HCT116 (cell line): ENCODE results near the gene DIPK1B. TPM values are rescaled to one million over a fixed set of nuclear protein-coding genes. Genes with fewer than 3 reads are reported as not detected.

Source experiments
- ATAC-seq: fragments of 200-7000 bp; cut with Tn5 transposase; 2 replicates; pipeline ENCODE4 v1.9.1; 2020; ENCODE audit warnings: mild to moderate bottlenecking, moderate library complexity
- BruUV-seq: library from RNA; stranded (reverse); fragments of 400-500 nt; replicated peaks from 2 replicates; lab custom pipeline; 2021; lab: Mats Ljungman, UMichigan
- CTCF ChIA-PET: fragments of 300-600 bp; sonication (Branson Sonifier 250); formaldehyde crosslinking; loops from one replicate; lab custom pipeline; 2021; ENCODE audit warnings: antibody characterized with exemption; lab: Charles Lee
- POLR2A ChIA-PET: fragments of 300-600, 350-600 bp; sonication (Branson Sonifier 250); formaldehyde crosslinking; loops from one replicate; lab custom pipeline; 2021; ENCODE audit warnings: antibody characterized with exemption; lab: Charles Lee
- RAD21 ChIA-PET, 2 experiments: fragments of 300-600 bp; sonication (Branson Sonifier 250); formaldehyde crosslinking; loops; one replicate each; lab custom pipeline; 2023; ENCODE audit warnings: low total read pairs in 2 of 2; ENCODE audit not compliant: uncharacterized antibody in 2 of 2, unreplicated experiment in 2 of 2, low non-redundant PET in 1 of 2; lab: Charles Lee
- DNase-seq: peaks from one replicate; pipeline ENCODE4 v3.0.0-alpha.2; 2010; ENCODE audit warnings: low read depth, low spot score
- H2AFZ ChIP-seq: fragments of 200-600 bp; shearing (Covaris generic), sonication (generic); 2 replicates; pipeline ENCODE4 v1.6.1; 2017; ENCODE audit warnings: low read depth, mixed run types, mixed read lengths, antibody characterized with exemption, low read length; ENCODE audit not compliant: poor library complexity, severe bottlenecking
- H3K27ac ChIP-seq: 2 replicates; pipeline ENCODE4 v1.5.1; 2012; ENCODE audit warnings: low read depth, low read length
- H3K27me3 ChIP-seq: fragments of 200-600 bp; sonication (generic); 2 replicates; pipeline ENCODE4 v1.6.1; 2016; ENCODE audit warnings: mixed run types, low read length, mixed read lengths; ENCODE audit not compliant: insufficient read depth
- H3K36me3 ChIP-seq, 2 experiments: fragments of 200-500 bp in 1 of 2; fragments of 200-600 bp in 1 of 2; sonication (Bioruptor generic) in 1 of 2; sonication (generic) in 1 of 2; 2 replicates each; pipeline versions ENCODE4 v1.5.1 to v1.6.1; 2014 to 2016; ENCODE audit warnings: low read length in 2 of 2, inconsistent platforms in 1 of 2, mixed read lengths in 1 of 2, mixed run types in 1 of 2; ENCODE audit not compliant: insufficient read depth in 2 of 2, control insufficient read depth in 1 of 2
- H3K4me1 ChIP-seq, 2 experiments: fragments of 200-600 bp in 1 of 2; sonication (generic) in 1 of 2; 2 replicates each; pipeline versions ENCODE4 v1.5.1 to v1.6.1; 2012 to 2017; ENCODE audit warnings: low read length in 2 of 2, inconsistent platforms in 1 of 2, mild to moderate bottlenecking in 1 of 2, mixed read lengths in 1 of 2, mixed run types in 1 of 2, moderate library complexity in 1 of 2; ENCODE audit not compliant: insufficient read depth in 2 of 2, control insufficient read depth in 1 of 2
- H3K4me2 ChIP-seq: fragments of 200-600 bp; sonication (generic); 2 replicates; pipeline ENCODE4 v1.6.1; 2017; ENCODE audit warnings: mixed run types, low read length, mixed read lengths
- H3K4me3 ChIP-seq, 2 experiments: fragments of 200-600 bp in 1 of 2; sonication (generic) in 1 of 2; replicated peaks in 1 of 2; 2 replicates each; pipeline ENCODE4 v1.5.1; 2011 to 2016; ENCODE audit warnings: low read length in 2 of 2, control low read depth in 1 of 2, low read depth in 1 of 2, mild to moderate bottlenecking in 1 of 2, mixed read lengths in 1 of 2, mixed run types in 1 of 2
- H3K79me2 ChIP-seq: fragments of 200-600 bp; sonication (generic); 2 replicates; pipeline ENCODE4 v1.6.1; 2017; ENCODE audit warnings: mild to moderate bottlenecking, mixed run types, low read length, moderate library complexity, mixed read lengths; ENCODE audit not compliant: insufficient read depth
- H3K9ac ChIP-seq: fragments of 200-600 bp; sonication (generic); 2 replicates; pipeline ENCODE4 v1.6.1; 2016; ENCODE audit warnings: low read length, mixed read lengths
- H3K9me2 ChIP-seq: fragments of 200-600 bp; sonication (generic), shearing (Covaris generic); 2 replicates; pipeline ENCODE4 v1.6.1; 2017; ENCODE audit warnings: mixed run types, mild to moderate bottlenecking, moderate library complexity; ENCODE audit not compliant: insufficient read depth
- H3K9me3 ChIP-seq, 2 experiments: fragments of 200-500 bp in 1 of 2; fragments of 200-600 bp in 1 of 2; sonication (Bioruptor generic) in 1 of 2; sonication (generic) in 1 of 2; 2 replicates each; pipeline ENCODE4 v1.6.1; 2014 to 2017; ENCODE audit warnings: low read length in 2 of 2, mixed read lengths in 2 of 2, inconsistent platforms in 1 of 2, low read depth in 1 of 2, mild to moderate bottlenecking in 1 of 2, mixed run types in 1 of 2, moderate library complexity in 1 of 2; ENCODE audit not compliant: control insufficient read depth in 1 of 2, insufficient read depth in 1 of 2
- H4K20me1 ChIP-seq: fragments of 200-600 bp; sonication (generic), shearing (Covaris generic); 2 replicates; pipeline ENCODE4 v1.6.1; 2017; ENCODE audit warnings: mixed run types, mild to moderate bottlenecking, moderate library complexity; ENCODE audit not compliant: insufficient read depth
- ATF3 ChIP-seq: IDR thresholded peaks from 2 replicates; pipeline ENCODE4 v1.6.1; 2012
- CBX3 ChIP-seq: IDR thresholded peaks from 2 replicates; pipeline ENCODE4 v1.6.1; 2012; ENCODE audit warnings: low read depth
- CEBPB ChIP-seq: IDR thresholded peaks from 2 replicates; pipeline ENCODE4 v1.6.1; 2012; ENCODE audit warnings: low read depth
- CTCF ChIP-seq, 3 experiments: fragments of 200-600 bp in 1 of 3; sonication (generic) in 1 of 3; IDR thresholded peaks in 2 of 3; conservative IDR thresholded peaks in 1 of 3; 2 replicates each; pipeline ENCODE4 v1.5.1; 2012 to 2017; ENCODE audit warnings: low read depth in 2 of 3, low read length in 2 of 3, antibody characterized with exemption in 1 of 3, borderline replicate concordance in 1 of 3, control low read depth in 1 of 3, mild to moderate bottlenecking in 1 of 3, mixed read lengths in 1 of 3, mixed run types in 1 of 3, moderate library complexity in 1 of 3; ENCODE audit not compliant: insufficient read depth in 1 of 3
- EGR1 ChIP-seq: IDR thresholded peaks from 2 replicates; pipeline ENCODE4 v1.6.1; 2012; ENCODE audit warnings: low read depth
- ELF1 ChIP-seq: IDR thresholded peaks from 2 replicates; pipeline ENCODE4 v1.6.1; 2012; ENCODE audit warnings: low read depth, borderline replicate concordance
- EZH2 ChIP-seq: fragments of 200-600 bp; sonication (generic); IDR thresholded peaks from 2 replicates; pipeline ENCODE4 v1.6.1; 2017; ENCODE audit warnings: antibody characterized with exemption, mixed run types
- EZH2phosphoT487 ChIP-seq: fragments of 200-600 bp; IDR thresholded peaks from 2 replicates; pipeline ENCODE4 v1.6.1; 2018; ENCODE audit warnings: antibody characterized with exemption, borderline replicate concordance
- FOSL1 ChIP-seq: IDR thresholded peaks from 2 replicates; pipeline ENCODE4 v1.6.1; 2012; ENCODE audit warnings: low read depth
- JUND ChIP-seq: IDR thresholded peaks from 2 replicates; pipeline ENCODE4 v1.6.1; 2012
- POLR2AphosphoS5 ChIP-seq: IDR thresholded peaks from 2 replicates; pipeline ENCODE4 v1.6.1; 2011; ENCODE audit warnings: mild to moderate bottlenecking, low read depth, low read length, moderate library complexity
- RAD21 ChIP-seq: IDR thresholded peaks from 2 replicates; pipeline ENCODE4 v1.6.1; 2012; ENCODE audit warnings: low read depth, mild to moderate bottlenecking
- REST ChIP-seq: IDR thresholded peaks from 2 replicates; pipeline ENCODE4 v1.6.1; 2012; ENCODE audit warnings: low read depth
- SIN3A ChIP-seq: IDR thresholded peaks from 2 replicates; pipeline ENCODE4 v1.6.1; 2012; ENCODE audit warnings: low read depth
- SP1 ChIP-seq: IDR thresholded peaks from 2 replicates; pipeline ENCODE4 v1.6.1; 2012; ENCODE audit warnings: low read depth
- SRF ChIP-seq: IDR thresholded peaks from 2 replicates; pipeline ENCODE4 v1.6.1; 2012; ENCODE audit warnings: low read depth
- TCF7L2 ChIP-seq: IDR thresholded peaks from 2 replicates; pipeline ENCODE4 v1.7.0; 2011; ENCODE audit warnings: borderline replicate concordance, inconsistent platforms; ENCODE audit not compliant: insufficient read depth, insufficient read length; ENCODE audit errors: extremely low read depth
- YY1 ChIP-seq: IDR thresholded peaks from 2 replicates; pipeline ENCODE4 v1.6.1; 2011; ENCODE audit warnings: low read length, low read depth, moderate library complexity, mild to moderate bottlenecking; ENCODE audit not compliant: insufficient replicate concordance; ENCODE audit errors: extremely low read depth
- ZBTB33 ChIP-seq: IDR thresholded peaks from 2 replicates; pipeline ENCODE4 v1.6.1; 2011; ENCODE audit warnings: mild to moderate bottlenecking, low read length, moderate library complexity; ENCODE audit not compliant: insufficient replicate concordance; ENCODE audit errors: extremely low read depth
- ZFX ChIP-seq: fragments of 450-650 bp; IDR thresholded peaks from 2 replicates; pipeline ENCODE4 v1.6.1; 2017
- intact Hi-C: fragments of 100-400 bp; cut with micrococcal nuclease; formaldehyde crosslinking; loops from 2 replicates; pipeline ENCODE4 v1.10.0; 2022
- total RNA-seq: library from RNA; stranded (reverse); gene quantifications from one replicate; pipeline ENCODE4 v1.2.1, GENCODE V29; 2021; ENCODE audit not compliant: unreplicated experiment

The DIPK1B gene
- total RNA-seq, 1 experiment from 2014 or later = 15.6 TPM

- Histone ChIP-seq H4K20me1 (no peaks in the 10 kb centered on the region), H3K9ac (no peak overlapping the region), H2AFZ (no peak overlapping the region), H3K9me3 (no peaks in the 10 kb centered on the region), H3K4me1 (peaks cover 38 to 76% of the 10 kb centered on the region in 2 experiments), H3K79me2 (no peaks in the 10 kb centered on the region), H3K4me3 (no peak overlapping the region), H3K27me3 (no peaks in the 10 kb centered on the region), H3K9me2 (no peaks in the 10 kb centered on the region), H3K36me3 (no peaks in the 10 kb centered on the region), H3K27ac (no peak overlapping the region; the same call in 1 of the 2 replicates), H3K4me2 (peak overlapping the region; percentile 98; the same call in 1 of the 2 replicates)
- TF ChIP-seq SP1 = no peak
- no peak for TF ChIP-seq CBX3
- no peak for TF ChIP-seq EZH2
- no peak for TF ChIP-seq POLR2AphosphoS5
- TF ChIP-seq JUND = no peak
- TF ChIP-seq YY1 = no peak
- no peak for TF ChIP-seq ATF3
- TF ChIP-seq SIN3A = no peak
- TF ChIP-seq EZH2phosphoT487 = no peak
- no peak for TF ChIP-seq CEBPB
- TF ChIP-seq FOSL1 = no peak
- no peak for TF ChIP-seq TCF7L2
- no peak for TF ChIP-seq EGR1
- TF ChIP-seq RAD21 = no peak
- no peak for TF ChIP-seq CTCF (IDR thresholded peaks at IDR 0.05 in 2 of 3, conservative IDR thresholded peaks at IDR 0.05 in 1 of 3; ENCODE audit: borderline replicate concordance in 1 of 3, insufficient read depth in 1 of 3, low read depth in 2 of 3, low read length in 2 of 3)
- no peak for TF ChIP-seq ELF1
- TF ChIP-seq ZFX = no peak
- no peak for TF ChIP-seq ZBTB33
- TF ChIP-seq REST = no peak
- no peak for TF ChIP-seq SRF
- POLR2A ChIA-PET = no interaction called here
- no TSS peak for BruUV-seq
- CTCF ChIA-PET = no interaction called here
- RAD21 ChIA-PET = no interaction called here
- DNase-seq (no peak), ATAC-seq (no peak)
- intact Hi-C loops = no loop called here
Measured at GRCh38 chr9:136696502-136696901, 15.9 kb upstream of the DIPK1B start.
